HEK293T (cell line): ENCODE data around the gene SHANK3.

ENCODE experiments used
- CTCF ChIA-PET: fragments of 350-600 bp; formaldehyde crosslinking; extraction: SDS; loops from one replicate; lab custom pipeline; 2021; ENCODE audit warnings: antibody characterized with exemption, inconsistent platforms; lab: Yijun Ruan, JAX
- POLR2A ChIA-PET: fragments of 350-600 bp; formaldehyde crosslinking; extraction: SDS; loops from one replicate; lab custom pipeline; 2020; ENCODE audit warnings: antibody characterized with exemption, inconsistent platforms; lab: Yijun Ruan, JAX
- DNase-seq: peaks from one replicate; pipeline ENCODE4 v3.0.0; 2012; ENCODE audit warnings: mixed read lengths; ENCODE audit errors: extremely low spot score
- ARNT ChIP-seq: fragments of 450-650 bp; IDR thresholded peaks from 2 replicates; pipeline ENCODE4 v1.6.1; 2017; ENCODE audit warnings: mild to moderate bottlenecking
- BHLHE40 ChIP-seq: fragments of 450-650 bp; IDR thresholded peaks from 2 replicates; pipeline ENCODE4 v1.6.1; 2016; ENCODE audit warnings: mild to moderate bottlenecking, moderate library complexity, borderline replicate concordance
- CTBP1 ChIP-seq: fragments of 450-650 bp; IDR thresholded peaks from 2 replicates; pipeline ENCODE4 v1.6.1; 2016; ENCODE audit warnings: borderline replicate concordance
- ELF4 ChIP-seq: fragments of 450-650 bp; IDR thresholded peaks from 2 replicates; pipeline ENCODE4 v1.6.1; 2017; ENCODE audit warnings: antibody characterized with exemption
- FOXA1 ChIP-seq: fragments of 450-650 bp; IDR thresholded peaks from 2 replicates; pipeline ENCODE4 v1.6.1; 2016; ENCODE audit warnings: mild to moderate bottlenecking
- FOXK2 ChIP-seq: fragments of 450-650 bp; IDR thresholded peaks from 2 replicates; pipeline ENCODE4 v1.6.1; 2016; ENCODE audit warnings: mild to moderate bottlenecking
- FOXM1 ChIP-seq: fragments of 450-650 bp; IDR thresholded peaks from 2 replicates; pipeline ENCODE4 v1.6.1; 2017; ENCODE audit warnings: mild to moderate bottlenecking, borderline replicate concordance
- HDGF ChIP-seq: fragments of 450-650 bp; IDR thresholded peaks from 2 replicates; pipeline ENCODE4 v1.6.1; 2017; ENCODE audit warnings: antibody characterized with exemption, borderline replicate concordance
- L3MBTL2 ChIP-seq: fragments of 450-650 bp; conservative IDR thresholded peaks from 2 replicates; pipeline ENCODE4 v1.6.1; 2016; ENCODE audit warnings: mild to moderate bottlenecking
- LEF1 ChIP-seq: fragments of 450-650 bp; IDR thresholded peaks from 2 replicates; pipeline ENCODE4 v1.6.1; 2017; ENCODE audit warnings: mild to moderate bottlenecking, borderline replicate concordance
- NFRKB ChIP-seq: fragments of 450-650 bp; IDR thresholded peaks from 2 replicates; pipeline ENCODE4 v1.6.1; 2016; ENCODE audit warnings: mild to moderate bottlenecking, moderate library complexity
- SP1 ChIP-seq: fragments of 450-650 bp; IDR thresholded peaks from 2 replicates; pipeline ENCODE4 v1.6.1; 2017
- SUZ12 ChIP-seq: fragments of 450-650 bp; IDR thresholded peaks from 2 replicates; pipeline ENCODE4 v1.6.1; 2016; ENCODE audit warnings: mild to moderate bottlenecking
- TARDBP ChIP-seq: fragments of 450-650 bp; IDR thresholded peaks from 2 replicates; pipeline ENCODE4 v1.6.1; 2016
- ZNF384 ChIP-seq: fragments of 450-650 bp; IDR thresholded peaks from 2 replicates; pipeline ENCODE4 v1.6.1; 2016
- TF ChIP-seq, protein P1 (sequence below): fragments of 450-650 bp; IDR thresholded peaks from 2 replicates; pipeline ENCODE4 v1.6.1; 2016

Gene SHANK3

GRCh38 chr22:50694099-50694605 is 21.5 kb downstream of the SHANK3 start:
- CTCF ChIA-PET, result interaction anchor here (1.2 to 1.7 kb wide), 3 partner anchors 26 to 74 kb away, joined by 3 to 5 read pairs (median 3); no protein-coding TSS in a partner anchor
- no peak for TF ChIP-seq FOXM1
- TF ChIP-seq TARDBP, result no peak
- TF ChIP-seq ELF4, result no peak
- TF ChIP-seq NFRKB, result no peak
- DNase-seq, result no peak
- POLR2A ChIA-PET, result interaction anchor here (2.1 kb wide), 1 partner anchor 186 kb away, joined by 5 read pairs; the partner anchor contains the start of genes LMF2 and NCAPH2

DNA sequence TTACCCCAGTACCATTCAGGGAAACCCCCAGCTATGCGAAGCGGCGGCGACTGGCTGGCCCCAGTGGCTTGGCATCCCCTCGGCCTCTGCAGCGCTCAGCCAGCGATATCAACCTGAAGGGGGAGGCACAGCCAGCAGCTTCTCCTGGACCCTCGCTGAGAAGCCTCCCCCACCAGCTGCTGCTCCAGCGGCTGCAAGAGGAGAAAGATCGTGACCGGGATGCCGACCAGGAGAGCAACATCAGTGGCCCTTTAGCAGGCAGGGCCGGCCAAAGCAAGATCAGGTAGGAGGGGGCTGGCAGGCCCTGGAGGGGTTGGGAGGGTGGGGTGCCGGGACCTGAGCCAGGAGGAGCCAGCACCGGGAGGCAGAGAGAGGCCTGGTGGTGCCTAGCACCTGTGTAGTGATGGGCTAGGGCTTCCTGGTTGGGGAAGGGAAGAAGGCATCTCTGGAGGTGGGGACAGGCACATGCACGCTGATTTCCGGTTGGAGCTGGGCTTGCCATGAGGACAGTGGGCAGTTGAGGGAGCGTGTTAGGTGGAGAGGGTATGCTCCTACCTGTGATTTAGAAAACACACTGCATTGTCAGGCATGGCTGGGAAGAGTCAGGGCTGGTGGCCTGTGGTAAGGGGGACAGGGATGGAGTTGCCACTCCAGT is 22.3 kb downstream of the SHANK3 start:
- ChIA-PET CTCF (interaction anchor here (1.3 to 1.7 kb wide), 2 partner anchors 68 to 74 kb away, joined by 3 to 5 read pairs; no protein-coding TSS in a partner anchor), POLR2A (interaction anchor here (2.1 kb wide), 1 partner anchor 187 kb away, joined by 5 read pairs; the partner anchor contains the start of genes LMF2 and NCAPH2)
- TF ChIP-seq ARNT (no peak), ZNF384 (no peak), SP1 (no peak), LEF1 (no peak), FOXM1 (no peak), HDGF (no peak), NFRKB (no peak), FOXA1 (no peak), L3MBTL2 (no peak), TARDBP (no peak), ELF4 (no peak), BHLHE40 (no peak), SUZ12 (no peak), FOXK2 (no peak), CTBP1 (no peak)
- TF ChIP-seq, protein P1, sequence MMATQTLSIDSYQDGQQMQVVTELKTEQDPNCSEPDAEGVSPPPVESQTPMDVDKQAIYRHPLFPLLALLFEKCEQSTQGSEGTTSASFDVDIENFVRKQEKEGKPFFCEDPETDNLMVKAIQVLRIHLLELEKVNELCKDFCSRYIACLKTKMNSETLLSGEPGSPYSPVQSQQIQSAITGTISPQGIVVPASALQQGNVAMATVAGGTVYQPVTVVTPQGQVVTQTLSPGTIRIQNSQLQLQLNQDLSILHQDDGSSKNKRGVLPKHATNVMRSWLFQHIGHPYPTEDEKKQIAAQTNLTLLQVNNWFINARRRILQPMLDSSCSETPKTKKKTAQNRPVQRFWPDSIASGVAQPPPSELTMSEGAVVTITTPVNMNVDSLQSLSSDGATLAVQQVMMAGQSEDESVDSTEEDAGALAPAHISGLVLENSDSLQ, result no peak
- DNase-seq, result no peak

DNA sequence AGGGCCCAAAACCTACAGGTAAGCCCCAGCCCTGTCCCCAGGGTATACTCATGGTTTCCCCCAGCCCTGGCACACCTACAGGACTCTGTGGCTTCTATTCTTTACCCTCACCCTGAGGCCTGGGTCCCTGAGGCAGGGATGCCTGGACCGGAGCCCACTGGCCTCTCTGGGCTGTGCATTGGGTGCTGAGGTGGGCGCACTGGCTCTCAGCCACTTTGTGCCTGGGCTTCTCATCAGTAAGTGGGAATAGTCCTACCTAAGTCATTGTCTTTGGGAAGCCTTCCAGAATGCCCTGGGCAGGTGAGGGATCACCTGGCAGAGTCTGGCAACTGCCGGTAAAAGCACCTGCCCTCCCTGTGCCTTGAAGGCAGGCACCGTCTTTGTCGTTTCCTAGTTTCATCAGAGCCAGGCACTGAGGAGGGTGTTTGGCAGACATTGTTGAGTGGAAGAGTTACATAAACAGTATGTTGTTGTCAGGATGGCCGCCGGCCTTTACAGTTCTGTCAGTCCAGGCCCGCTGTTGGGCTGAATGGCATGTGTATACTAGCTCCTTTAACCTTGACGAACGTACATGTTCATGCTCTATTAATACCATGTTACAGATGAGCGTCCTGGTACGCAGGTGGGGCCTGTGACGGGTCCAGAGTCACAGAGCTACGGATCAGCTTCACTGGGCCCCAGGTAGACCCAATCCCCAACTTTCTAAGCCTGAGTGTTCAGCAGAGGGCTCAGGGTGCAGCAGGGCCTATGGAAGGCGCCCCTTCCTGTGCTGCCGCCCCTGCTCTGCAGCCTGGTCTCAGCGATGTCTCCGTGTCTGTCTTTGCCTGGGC is 23.0 kb downstream of the SHANK3 start:
- ChIA-PET POLR2A (interaction anchor here (2.1 kb wide), 1 partner anchor 188 kb away, joined by 5 read pairs; the partner anchor contains the start of genes LMF2 and NCAPH2), CTCF (no interaction called here)
- TF ChIP-seq TARDBP, result no peak
- DNase-seq, result no peak

DNA sequence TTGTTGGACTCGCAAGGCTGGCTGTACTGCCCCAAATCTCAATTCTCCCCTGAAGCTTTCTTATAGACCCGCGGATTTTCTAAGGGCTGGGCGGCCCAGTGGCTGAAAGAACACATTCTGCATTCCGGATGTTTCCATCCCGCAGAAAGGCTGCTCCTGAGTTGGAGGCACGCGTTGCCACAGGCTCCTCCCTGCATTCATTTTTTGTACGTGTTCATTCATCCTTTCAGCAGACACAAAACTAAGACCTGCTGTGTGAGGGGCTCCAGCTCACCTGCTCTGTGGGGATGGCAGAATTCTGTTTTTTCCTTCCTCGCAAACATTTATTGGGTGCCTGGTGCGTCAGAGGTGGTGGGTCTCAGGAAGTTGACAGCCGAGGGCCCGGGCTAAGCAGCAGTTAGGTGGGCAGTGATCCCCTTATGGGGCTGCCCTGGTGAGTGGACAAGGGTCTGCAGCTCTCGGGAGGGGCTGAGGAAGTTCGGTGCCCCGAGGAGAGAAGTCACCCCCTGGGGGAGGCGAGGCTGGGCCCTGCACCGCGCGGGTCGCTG is 23.7 kb downstream of the SHANK3 start:
- no peak for TF ChIP-seq FOXA1
- no peak for TF ChIP-seq ELF4
- TF ChIP-seq ZNF384, result no peak
- TF ChIP-seq SP1, result no peak
- no peak for TF ChIP-seq CTBP1
- no peak for TF ChIP-seq TARDBP
- TF ChIP-seq HDGF, result no peak
- TF ChIP-seq NFRKB, result no peak
- no peak for TF ChIP-seq BHLHE40
- no peak for TF ChIP-seq FOXK2
- no peak for TF ChIP-seq SUZ12
- no peak for TF ChIP-seq LEF1
- TF ChIP-seq, protein P1, result no peak
- no peak for TF ChIP-seq FOXM1
- no peak for TF ChIP-seq ARNT
- TF ChIP-seq L3MBTL2, result no peak
- ChIA-PET POLR2A (no interaction called here), CTCF (no interaction called here)
- no peak for DNase-seq

- DNase-seq, result peak; percentile 74
- no peak for TF ChIP-seq FOXM1
- no peak for TF ChIP-seq SP1
- TF ChIP-seq ARNT, result no peak
- TF ChIP-seq ZNF384, result no peak
- TF ChIP-seq FOXA1, result no peak
- CTCF ChIA-PET, result no interaction called here
- POLR2A ChIA-PET, result interaction anchor here (1.0 kb wide), 1 partner anchor 172 kb away, joined by 3 read pairs; the partner anchor contains the start of gene SCO2
Observed at GRCh38 chr22:50696799-50697561, 24.4 kb downstream of the SHANK3 start.
